ENCODE results near the gene RNF186.

GRCh38 chr1:19860418-19860817 is 45.3 kb upstream of the RNF186 start:
- TF ChIP-seq CTCF (conservative IDR thresholded peaks at IDR 0.05; ENCODE audit: low read length), result no peak
- no peak for TF ChIP-seq EZH2phosphoT487 (IDR thresholded peaks at IDR 0.05; ENCODE audit: borderline replicate concordance)
